A549 treated with dexamethasone at 1 μM for 4 hours (cell line): ENCODE results near the gene ACAA1. TPM values are rescaled to one million over a fixed set of nuclear protein-coding genes. Genes with fewer than 3 reads are reported as not detected.

Source experiments
- total RNA-seq: library from RNA; stranded (reverse); fragments of 200-300 nt; extraction: Qiagen RNA extraction; gene quantifications from 5 replicates; pipeline ENCODE4 v1.2.3, GENCODE V29; 2022

ACAA1 gene
- total RNA-seq: 39.9 to 49.3 TPM (median 46.2 TPM) in 5 replicates

GRCh38 chr3:38136777-38137614 is at the start of gene ACAA1:
TSS of gene ACAA1 (minus strand) at chr3:38137127. CDS start at chr3:38137035, 92 bp downstream.

GRCh38 chr3:38164952-38165721 is 28.2 kb upstream of the ACAA1 start, which contains the start of gene OXSR1:
TSS of gene OXSR1 (plus strand) at chr3:38165537. CDS start at chr3:38165877, 340 bp downstream.

GRCh38 chr3:38138349-38139190 is 1.6 kb upstream of the ACAA1 start, which contains the start of gene MYD88:
TSS of gene MYD88 (plus strand) at chr3:38138661. CDS start at chr3:38138701, 40 bp downstream.

Other genes starting within 250 kb of the ACAA1 start
- 0.12 to 0.22 TPM (median 0.17 TPM) in 4 of 5 replicates, not detected in the other for gene VILL, start 146.3 kb downstream of the ACAA1 start, total RNA-seq
- 3.3 to 3.9 TPM (median 3.5 TPM) in 5 replicates for gene PLCD1, start 107.5 kb downstream of the ACAA1 start, total RNA-seq
- 0.04 to 0.05 TPM in 2 of 5 replicates, not detected in the others for gene DLEC1, start 97.9 kb downstream of the ACAA1 start, total RNA-seq
- gene MYD88, start 1.5 kb upstream of the ACAA1 start, total RNA-seq: 21.0 to 24.3 TPM (median 23.3 TPM) in 5 replicates
- gene OXSR1, start 28.4 kb upstream of the ACAA1 start, total RNA-seq: 29.8 to 42.1 TPM (median 39.2 TPM) in 5 replicates
- gene SLC22A13, start 128.7 kb upstream of the ACAA1 start, total RNA-seq: 0.07 to 0.09 TPM (median 0.08 TPM) in 4 of 5 replicates, not detected in the other
- gene SLC22A14, start 145.2 kb upstream of the ACAA1 start, total RNA-seq: 0.04 to 0.14 TPM (median 0.08 TPM) in 4 of 5 replicates, not detected in the other
- gene XYLB, start 209.7 kb upstream of the ACAA1 start, total RNA-seq: 2.8 to 5.1 TPM (median 4.3 TPM) in 5 replicates